ENCODE results near the gene NAPSA.

Gene NAPSA

GRCh38 chr19:50318438-50318837, 47.0 kb downstream of the NAPSA start:
- H3K9me3 ChIP-seq (ENCODE audit: low read length) = no peaks in the 10 kb centered on the region

DNA sequence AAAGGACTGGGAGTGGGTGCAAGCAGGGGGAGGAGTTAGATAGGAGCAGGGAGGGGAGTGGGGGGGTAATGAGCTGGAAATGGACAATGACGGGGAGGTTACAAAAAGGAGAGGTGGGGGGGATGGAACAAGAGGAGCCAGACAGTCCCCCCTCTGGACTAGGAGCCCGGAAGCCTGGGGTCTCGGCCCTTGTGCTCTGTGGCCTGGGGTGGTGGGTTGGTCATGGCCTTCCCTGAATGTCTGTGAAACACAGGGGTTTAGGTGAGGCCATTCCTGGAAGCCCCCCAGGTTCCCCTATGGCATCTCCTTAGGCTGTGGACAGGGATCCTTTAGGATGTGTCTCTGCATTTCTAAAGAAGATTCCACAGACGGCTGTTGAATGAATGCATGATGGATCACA, 48.3 kb downstream of the NAPSA start:
- peaks cover 12 to 48% of the 10 kb centered on the region in 2 donors for H3K27me3 ChIP-seq (ENCODE audit: control insufficient read depth in 1 of 2, insufficient read depth in 2 of 2, low read length in 2 of 2)
- H3K9me3 ChIP-seq (ENCODE audit: low read length) = no peaks in the 10 kb centered on the region
- no peak overlapping the region for H3K4me3 ChIP-seq (ENCODE audit: low read depth in 1 of 2, low read length in 2 of 2)
- H3K36me3 ChIP-seq (ENCODE audit: insufficient read depth, low read length) = no peaks in the 10 kb centered on the region
- no peak overlapping the region for H3K27ac ChIP-seq (ENCODE audit: low read depth, low read length)
- H3K4me1 ChIP-seq (ENCODE audit: insufficient read depth, low read length) = no peaks in the 10 kb centered on the region
- H3K9ac ChIP-seq (ENCODE audit: low read length) = no peak overlapping the region

More at GRCh38 chr19:50318438-50318837, 47.0 kb downstream of the NAPSA start:
- no peak overlapping the region for H3K27ac ChIP-seq (ENCODE audit: low read depth, low read length)
- H3K36me3 ChIP-seq (ENCODE audit: insufficient read depth, low read length) = no peaks in the 10 kb centered on the region
- H3K4me1 ChIP-seq (ENCODE audit: insufficient read depth, low read length) = no peaks in the 10 kb centered on the region
- no peak overlapping the region for H3K4me3 ChIP-seq (ENCODE audit: low read depth in 1 of 2, low read length in 2 of 2)
- H3K9ac ChIP-seq (ENCODE audit: low read length) = no peak overlapping the region
- peaks cover 4 to 38% of the 10 kb centered on the region in 2 donors for H3K27me3 ChIP-seq (ENCODE audit: control insufficient read depth in 1 of 2, insufficient read depth in 2 of 2, low read length in 2 of 2)

GRCh38 chr19:50315773-50316448, 49.5 kb downstream of the NAPSA start:
- Histone ChIP-seq H3K9ac (ENCODE audit: low read length) (no peak overlapping the region), H3K27ac (ENCODE audit: low read depth, low read length) (no peak overlapping the region), H3K9me3 (ENCODE audit: low read length) (no peaks in the 10 kb centered on the region), H3K4me3 (ENCODE audit: low read depth in 1 of 2, low read length in 2 of 2) (no peak overlapping the region), H3K36me3 (ENCODE audit: insufficient read depth, low read length) (no peaks in the 10 kb centered on the region), H3K27me3 (ENCODE audit: control insufficient read depth in 1 of 2, insufficient read depth in 2 of 2, low read length in 2 of 2) (peaks cover 12 to 57% of the 10 kb centered on the region in 2 donors), H3K4me1 (ENCODE audit: insufficient read depth, low read length) (no peaks in the 10 kb centered on the region)

GRCh38 chr19:50314724-50315708, 50.4 kb downstream of the NAPSA start:
- H3K27ac ChIP-seq (ENCODE audit: low read depth, low read length) = no peak overlapping the region
- no peaks in the 10 kb centered on the region for H3K9me3 ChIP-seq (ENCODE audit: low read length)
- no peaks in the 10 kb centered on the region for H3K36me3 ChIP-seq (ENCODE audit: insufficient read depth, low read length)
- H3K4me1 ChIP-seq (ENCODE audit: insufficient read depth, low read length) = no peaks in the 10 kb centered on the region
- H3K9ac ChIP-seq (ENCODE audit: low read length) = no peak overlapping the region
- peaks cover 12 to 54% of the 10 kb centered on the region in 2 donors for H3K27me3 ChIP-seq (ENCODE audit: control insufficient read depth in 1 of 2, insufficient read depth in 2 of 2, low read length in 2 of 2)
- no peak overlapping the region for H3K4me3 ChIP-seq (ENCODE audit: low read depth in 1 of 2, low read length in 2 of 2)

DNA sequence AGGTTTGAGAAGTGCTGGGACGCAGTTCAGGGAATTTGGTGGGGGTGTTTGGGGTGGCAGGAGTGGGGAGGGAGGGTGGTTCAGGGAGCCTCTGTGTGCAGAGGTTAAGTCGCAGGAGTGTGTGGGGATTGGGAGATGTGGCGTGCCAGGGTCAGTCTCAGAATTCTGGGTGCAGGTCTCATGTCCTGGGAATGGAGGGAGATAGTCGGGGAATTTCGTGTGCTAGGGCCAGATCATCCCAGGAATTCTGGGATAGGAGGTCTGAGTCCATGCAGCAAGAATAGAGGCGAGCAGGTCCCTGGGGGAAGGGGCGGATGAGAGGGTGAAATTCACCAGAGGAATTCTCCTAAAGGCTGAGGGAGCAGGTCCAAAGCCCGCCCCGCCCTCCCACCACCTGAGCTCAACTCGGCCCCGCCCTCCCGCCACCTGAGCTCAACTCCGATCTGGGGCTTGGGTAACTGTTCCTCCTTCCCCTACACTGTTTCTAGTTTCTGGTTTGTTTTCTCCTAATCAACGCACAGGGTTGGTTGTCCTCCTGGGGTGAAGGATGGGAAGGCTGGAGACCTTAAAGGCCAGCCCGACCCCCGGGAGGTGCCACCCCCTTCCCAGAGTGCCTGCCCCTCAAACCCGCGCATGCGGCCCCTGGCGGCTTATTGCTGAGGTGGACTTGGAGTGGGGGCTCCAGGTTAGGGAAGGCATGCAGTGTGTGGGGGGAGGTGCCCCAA, 51.5 kb downstream of the NAPSA start:
- no peaks in the 10 kb centered on the region for H3K9me3 ChIP-seq (ENCODE audit: low read length)
- H3K36me3 ChIP-seq (ENCODE audit: insufficient read depth, low read length) = no peaks in the 10 kb centered on the region
- H3K27me3 ChIP-seq (ENCODE audit: control insufficient read depth in 1 of 2, insufficient read depth in 2 of 2, low read length in 2 of 2) = peaks cover 12 to 55% of the 10 kb centered on the region in 2 donors
- H3K9ac ChIP-seq (ENCODE audit: low read length) = no peak overlapping the region
- H3K4me1 ChIP-seq (ENCODE audit: insufficient read depth, low read length) = no peaks in the 10 kb centered on the region
- H3K4me3 ChIP-seq (ENCODE audit: low read depth in 1 of 2, low read length in 2 of 2) = no peak overlapping the region
- H3K27ac ChIP-seq (ENCODE audit: low read depth, low read length) = no peak overlapping the region

GRCh38 chr19:50312967-50313811, 52.2 kb downstream of the NAPSA start:
- H3K4me1 ChIP-seq (ENCODE audit: insufficient read depth, low read length) = no peaks in the 10 kb centered on the region
- H3K4me3 ChIP-seq (ENCODE audit: low read depth in 1 of 2, low read length in 2 of 2) = no peak overlapping the region
- H3K9ac ChIP-seq (ENCODE audit: low read length) = no peak overlapping the region
- no peaks in the 10 kb centered on the region for H3K36me3 ChIP-seq (ENCODE audit: insufficient read depth, low read length)
- no peaks in the 10 kb centered on the region for H3K9me3 ChIP-seq (ENCODE audit: low read length)
- H3K27ac ChIP-seq (ENCODE audit: low read depth, low read length) = no peak overlapping the region
- H3K27me3 ChIP-seq (ENCODE audit: control insufficient read depth in 1 of 2, insufficient read depth in 2 of 2, low read length in 2 of 2) = peaks cover 12 to 55% of the 10 kb centered on the region in 2 donors

DNA sequence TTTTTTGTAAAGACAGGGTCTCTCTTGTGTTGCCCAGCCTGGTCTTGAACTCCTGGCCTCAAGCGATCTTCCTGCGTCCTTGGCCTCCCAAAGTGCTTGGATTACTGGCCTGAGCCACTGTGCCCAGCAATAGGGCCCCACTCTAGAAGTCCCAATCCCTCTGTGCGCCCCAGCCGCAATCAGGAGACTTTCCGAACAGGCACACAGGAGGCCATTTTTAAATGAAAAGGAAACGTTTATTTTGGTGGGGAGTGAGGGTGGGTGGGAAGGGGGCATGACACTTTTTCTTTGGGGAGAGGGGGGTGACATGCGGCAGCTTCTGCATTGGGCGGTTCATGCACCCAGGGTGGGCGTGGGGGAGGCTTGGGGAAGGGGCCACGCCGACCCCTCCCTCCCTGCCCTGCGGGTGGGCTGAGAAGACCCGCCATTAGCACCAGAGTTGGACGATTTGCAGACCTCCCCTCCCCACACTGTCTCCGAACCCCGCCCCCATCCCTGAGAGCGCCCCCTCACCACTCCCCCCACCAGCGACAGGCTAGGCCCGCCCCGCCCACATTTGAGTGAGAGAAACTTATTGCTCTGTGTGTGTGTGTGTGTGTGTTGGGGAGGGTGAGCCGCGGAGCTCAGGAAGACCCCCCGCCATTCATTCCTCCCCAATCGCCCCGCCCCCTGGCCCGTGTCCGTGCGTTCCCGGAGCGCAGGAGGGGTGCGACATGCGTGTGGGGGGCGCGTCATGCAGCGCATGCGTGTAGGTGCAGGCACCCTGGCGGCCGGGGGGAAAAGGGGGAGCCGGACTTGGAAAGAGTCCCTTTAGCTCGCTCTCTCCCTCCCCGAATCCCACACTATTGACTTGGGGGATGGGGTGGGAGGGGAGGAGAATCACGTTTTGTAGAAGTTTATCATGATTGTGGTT, 53.5 kb downstream of the NAPSA start:
- peaks cover 12 to 55% of the 10 kb centered on the region in 2 donors for H3K27me3 ChIP-seq (ENCODE audit: control insufficient read depth in 1 of 2, insufficient read depth in 2 of 2, low read length in 2 of 2)
- peaks cover 10% of the 10 kb centered on the region for H3K9me3 ChIP-seq (ENCODE audit: low read length)
- H3K27ac ChIP-seq (ENCODE audit: low read depth, low read length) = no peak overlapping the region
- H3K4me1 ChIP-seq (ENCODE audit: insufficient read depth, low read length) = no peaks in the 10 kb centered on the region
- no peak overlapping the region for H3K9ac ChIP-seq (ENCODE audit: low read length)
- no peak overlapping the region for H3K4me3 ChIP-seq (ENCODE audit: low read depth in 1 of 2, low read length in 2 of 2)
- H3K36me3 ChIP-seq (ENCODE audit: insufficient read depth, low read length) = no peaks in the 10 kb centered on the region

DNA sequence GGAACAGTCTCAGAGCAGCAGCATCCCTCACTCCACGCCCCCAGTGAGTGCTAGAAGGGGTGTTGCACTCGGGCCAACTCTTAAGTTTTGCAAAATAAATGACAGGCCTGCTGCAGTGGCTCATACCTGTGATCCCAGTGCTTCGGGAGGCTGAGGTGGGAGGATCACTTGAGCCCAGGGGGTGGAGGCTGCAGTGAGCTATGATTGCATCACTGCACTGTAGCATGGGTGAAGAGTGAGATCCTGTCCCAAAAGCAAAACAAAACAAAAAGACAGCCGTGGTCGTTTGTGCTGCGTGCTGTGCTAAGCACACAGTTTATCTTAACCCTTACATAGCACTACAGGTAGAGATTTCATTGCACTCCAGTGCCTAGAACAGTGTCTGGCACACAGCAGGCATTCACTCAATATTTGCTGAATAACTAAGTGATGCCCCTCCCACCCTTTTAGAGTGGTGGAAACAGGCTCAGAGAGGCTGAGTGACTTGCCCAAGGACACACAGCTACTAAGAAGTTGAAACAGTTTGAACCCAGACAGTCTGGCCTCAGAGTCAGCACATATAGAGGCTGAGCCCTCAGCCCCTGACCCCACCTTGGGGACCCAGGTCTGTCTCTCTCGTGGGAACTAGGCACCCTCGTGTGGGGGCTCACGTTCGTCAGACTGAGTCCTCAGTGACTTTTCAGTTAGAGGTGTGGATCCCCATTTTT, 54.5 kb downstream of the NAPSA start:
- Histone ChIP-seq H3K27me3 (ENCODE audit: control insufficient read depth in 1 of 2, insufficient read depth in 2 of 2, low read length in 2 of 2) (peaks cover 12 to 48% of the 10 kb centered on the region in 2 donors), H3K27ac (ENCODE audit: low read depth, low read length) (no peak overlapping the region), H3K4me3 (ENCODE audit: low read depth in 1 of 2, low read length in 2 of 2) (no peak overlapping the region), H3K9me3 (ENCODE audit: low read length) (peaks cover 10% of the 10 kb centered on the region), H3K36me3 (ENCODE audit: insufficient read depth, low read length) (no peaks in the 10 kb centered on the region), H3K4me1 (ENCODE audit: insufficient read depth, low read length) (no peaks in the 10 kb centered on the region), H3K9ac (ENCODE audit: low read length) (no peak overlapping the region)

DNA sequence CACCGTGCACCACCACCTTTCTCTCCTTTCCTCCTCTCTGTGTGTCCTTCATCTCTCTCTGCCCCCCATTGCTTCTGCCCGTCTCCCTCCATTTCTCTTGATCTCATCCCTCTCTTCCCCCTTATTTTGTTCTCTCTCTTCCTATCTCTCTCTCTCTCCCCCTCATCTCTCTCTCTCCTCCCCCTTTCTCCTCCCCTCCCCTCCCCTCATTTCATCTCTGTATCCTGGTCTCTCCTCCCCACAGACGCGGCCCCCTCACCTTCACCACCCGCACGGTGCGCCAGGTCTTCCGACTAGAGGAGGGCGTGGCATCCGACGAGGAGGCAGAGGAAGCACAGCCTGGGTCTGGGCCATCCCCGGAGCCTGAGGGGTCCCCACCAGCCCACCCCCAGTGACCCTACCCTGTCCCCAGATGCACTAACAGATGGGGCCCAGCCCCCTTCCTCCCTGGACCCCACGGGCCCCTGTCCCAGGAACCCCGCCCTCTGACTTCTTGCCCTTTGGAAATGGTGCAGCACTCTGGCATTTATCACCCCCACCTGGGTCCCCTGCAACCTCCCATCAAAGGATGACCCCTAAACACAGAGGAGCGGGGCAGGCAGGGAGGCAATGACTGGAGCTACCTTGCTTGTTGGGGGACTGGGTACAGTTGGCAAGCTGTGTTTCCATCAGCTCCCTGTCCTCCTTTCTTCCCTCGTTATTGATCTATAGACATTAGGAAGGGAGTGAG, 55.9 kb downstream of the NAPSA start:
- Histone ChIP-seq H3K9me3 (ENCODE audit: low read length) (peaks cover 10% of the 10 kb centered on the region), H3K4me1 (ENCODE audit: insufficient read depth, low read length) (no peaks in the 10 kb centered on the region), H3K4me3 (ENCODE audit: low read depth in 1 of 2, low read length in 2 of 2) (no peak overlapping the region), H3K9ac (ENCODE audit: low read length) (no peak overlapping the region), H3K27ac (ENCODE audit: low read depth, low read length) (no peak overlapping the region), H3K27me3 (ENCODE audit: control insufficient read depth in 1 of 2, insufficient read depth in 2 of 2, low read length in 2 of 2) (peaks cover 12 to 37% of the 10 kb centered on the region in 2 donors), H3K36me3 (ENCODE audit: insufficient read depth, low read length) (no peaks in the 10 kb centered on the region)

Measured in muscle layer of colon (tissue), 2 donors.